WERI-Rb-1 (cell line): ENCODE data around the gene GRIA2.
A peak's percentile ranks its signal among the peaks of the same experiment; 100 is the strongest.

ENCODE experiments used
- DNase-seq: peaks from one replicate; pipeline ENCODE4 v3.0.0-alpha.2; 2020
- H3K27ac ChIP-seq: fragments of 250-450 bp; sonication (Bioruptor Pico); 2 replicates; pipeline ENCODE4 v1.5.1; 2020; ENCODE audit warnings: mild to moderate bottlenecking, moderate library complexity
- H3K27me3 ChIP-seq: fragments of 250-450 bp; sonication (Bioruptor Pico); 2 replicates; pipeline ENCODE4 v1.5.1; 2021; ENCODE audit warnings: mild to moderate bottlenecking, low read depth, moderate library complexity; ENCODE audit not compliant: insufficient read depth, severe bottlenecking
- H3K36me3 ChIP-seq: fragments of 250-450 bp; sonication (Bioruptor Pico); 2 replicates; pipeline ENCODE4 v1.5.1; 2020; ENCODE audit warnings: mild to moderate bottlenecking, moderate library complexity
- H3K4me3 ChIP-seq: 2 replicates; pipeline ENCODE4 v1.5.1; 2011; ENCODE audit warnings: low read depth, mild to moderate bottlenecking, control low read depth, low read length
- H3K9me3 ChIP-seq: fragments of 250-450 bp; sonication (Bioruptor Pico); 2 replicates; pipeline ENCODE4 v1.5.1; 2021; ENCODE audit warnings: mild to moderate bottlenecking, moderate library complexity; ENCODE audit not compliant: severe bottlenecking
- CTCF ChIP-seq: IDR thresholded peaks from 2 replicates; pipeline ENCODE4 v1.5.1; 2011; ENCODE audit warnings: low read depth, mild to moderate bottlenecking, control low read depth, inconsistent platforms, low read length

Gene GRIA2

GRCh38 chr4:157265281-157265680 is 44.8 kb downstream of the GRIA2 start:
- peak; percentile 63 for DNase-seq
- H3K27me3 ChIP-seq, result no peaks in the 10 kb centered on the region
- peak overlapping the region; percentile 37 for H3K27ac ChIP-seq
- TF ChIP-seq CTCF, result no peak
- H3K9me3 ChIP-seq, result no peaks in the 10 kb centered on the region
- no peak overlapping the region for H3K4me3 ChIP-seq
- H3K36me3 ChIP-seq, result no peaks in the 10 kb centered on the region

GRCh38 chr4:157270108-157270507 is 49.6 kb downstream of the GRIA2 start:
- H3K36me3 ChIP-seq, result no peaks in the 10 kb centered on the region
- no peak for DNase-seq
- no peak overlapping the region for H3K27ac ChIP-seq
- H3K4me3 ChIP-seq, result no peak overlapping the region
- no peak for TF ChIP-seq CTCF
- H3K27me3 ChIP-seq, result no peaks in the 10 kb centered on the region
- H3K9me3 ChIP-seq, result no peaks in the 10 kb centered on the region

GRCh38 chr4:157270552-157270951 is 50.0 kb downstream of the GRIA2 start:
- no peak for TF ChIP-seq CTCF
- DNase-seq, result peak; percentile 23
- no peaks in the 10 kb centered on the region for H3K27me3 ChIP-seq
- no peak overlapping the region for H3K4me3 ChIP-seq
- H3K9me3 ChIP-seq, result no peaks in the 10 kb centered on the region
- H3K27ac ChIP-seq, result no peak overlapping the region
- H3K36me3 ChIP-seq, result no peaks in the 10 kb centered on the region

- TF ChIP-seq CTCF, result no peak
- Histone ChIP-seq H3K36me3 (no peaks in the 10 kb centered on the region), H3K27me3 (no peaks in the 10 kb centered on the region), H3K4me3 (no peak overlapping the region), H3K27ac (no peak overlapping the region), H3K9me3 (no peaks in the 10 kb centered on the region)
- DNase-seq, result no peak
Measured at GRCh38 chr4:157271166-157271869, 50.8 kb downstream of the GRIA2 start.

- H3K36me3 ChIP-seq, result no peaks in the 10 kb centered on the region
- H3K27ac ChIP-seq, result no peak overlapping the region
- no peak for DNase-seq
- H3K9me3 ChIP-seq, result no peaks in the 10 kb centered on the region
- TF ChIP-seq CTCF, result no peak
- no peaks in the 10 kb centered on the region for H3K27me3 ChIP-seq
- H3K4me3 ChIP-seq, result no peak overlapping the region
Measured at GRCh38 chr4:157280673-157281072, 60.1 kb downstream of the GRIA2 start.

- no peak overlapping the region for H3K27ac ChIP-seq
- DNase-seq, result no peak
- no peaks in the 10 kb centered on the region for H3K27me3 ChIP-seq
- TF ChIP-seq CTCF, result no peak
- H3K36me3 ChIP-seq, result no peaks in the 10 kb centered on the region
- H3K4me3 ChIP-seq, result no peak overlapping the region
- H3K9me3 ChIP-seq, result no peaks in the 10 kb centered on the region
Measured at GRCh38 chr4:157282019-157282418, 61.5 kb downstream of the GRIA2 start.
